Endothelial cell of umbilical vein (primary cell): ENCODE measurements around the gene TRAF7. TPM values are rescaled to one million over a fixed set of nuclear protein-coding genes. Genes with fewer than 3 reads are reported as not detected.
"Not testable (repeated sequence)": the region's sequence is repeated elsewhere in the genome, so short reads cannot be mapped to it uniquely, and the experiment has no call there.

Source experiments
- BruUV-seq: library from RNA; stranded (reverse); fragments of 400-500 nt; replicated peaks from 2 replicates; lab custom pipeline; 2021; lab: Mats Ljungman, UMichigan
- CTCF ChIA-PET: fragments of 300-600, 350-600 bp; sonication (Branson Sonifier 250); formaldehyde crosslinking; loops from one replicate; lab custom pipeline; 2021; ENCODE audit warnings: antibody characterized with exemption, inconsistent platforms; lab: Charles Lee
- POLR2A ChIA-PET: fragments of 300-600, 350-600 bp; sonication (Branson Sonifier 250); formaldehyde crosslinking; loops from one replicate; lab custom pipeline; 2021; ENCODE audit warnings: antibody characterized with exemption, inconsistent platforms; lab: Charles Lee
- DNase-seq: peaks from one replicate; pipeline ENCODE4 v3.0.0-alpha.2; 2011; ENCODE audit warnings: low read depth, low spot score
- FAIRE-seq: peaks from 2 replicates; lab custom pipeline; 2011; peaks lifted over from hg19 to GRCh38; lab: Jason Lieb, UNC
- H2AFZ ChIP-seq: 2 replicates; pipeline ENCODE4 v1.6.0; 2012; ENCODE audit warnings: low read depth, low read length, control low read depth, inconsistent platforms
- H3K27ac ChIP-seq: 2 replicates; pipeline ENCODE4 v1.5.1; 2011; ENCODE audit warnings: low read depth, mild to moderate bottlenecking, control low read depth, low read length, moderate library complexity; ENCODE audit not compliant: insufficient read depth
- H3K27me3 ChIP-seq, 2 experiments: 2 replicates each; pipeline versions ENCODE4 v1.6.0 to v1.6.1; 2011; ENCODE audit warnings: low read length in 2 of 2, mixed read lengths in 1 of 2; ENCODE audit not compliant: control insufficient read depth in 2 of 2, insufficient read depth in 2 of 2
- H3K36me3 ChIP-seq, 2 experiments: 2 replicates in 1 of 2; 3 replicates in 1 of 2; pipeline ENCODE4 v1.5.1; 2011; ENCODE audit warnings: low read length in 2 of 2, mild to moderate bottlenecking in 1 of 2, moderate library complexity in 1 of 2; ENCODE audit not compliant: control insufficient read depth in 2 of 2, insufficient read depth in 2 of 2; ENCODE audit errors: extremely low read depth in 1 of 2
- H3K4me1 ChIP-seq: 3 replicates; pipeline ENCODE4 v1.5.1; 2011; ENCODE audit warnings: mild to moderate bottlenecking, low read length; ENCODE audit not compliant: control insufficient read depth, insufficient read depth; ENCODE audit errors: extremely low read depth
- H3K4me2 ChIP-seq: 2 replicates; pipeline ENCODE4 v1.6.1; 2011; ENCODE audit warnings: low read length, control low read depth, mixed read lengths; ENCODE audit not compliant: insufficient read depth
- H3K4me3 ChIP-seq, 3 experiments: fragments of 200-600 bp in 1 of 3; sonication (generic), shearing (Covaris generic) in 1 of 3; replicated peaks in 1 of 3; 2 replicates each; pipeline ENCODE4 v1.5.1; 2011 to 2016; ENCODE audit warnings: control low read depth in 3 of 3, low read length in 3 of 3, mild to moderate bottlenecking in 2 of 3, inconsistent platforms in 1 of 3, low read depth in 1 of 3, moderate library complexity in 1 of 3; ENCODE audit not compliant: insufficient read depth in 1 of 3
- H3K79me2 ChIP-seq: 2 replicates; pipeline ENCODE4 v1.6.0; 2012; ENCODE audit warnings: low read length, inconsistent platforms; ENCODE audit not compliant: control insufficient read depth, insufficient read depth
- H3K9ac ChIP-seq: replicated peaks from 2 replicates; pipeline ENCODE3; 2011; ENCODE audit warnings: low read length, control low read depth; ENCODE audit not compliant: insufficient read depth; ENCODE audit errors: extremely low read depth
- H3K9me1 ChIP-seq: replicated peaks from 3 replicates; pipeline ENCODE4 v1.6.0; 2011; ENCODE audit warnings: mild to moderate bottlenecking, low read length; ENCODE audit not compliant: control insufficient read depth, insufficient read depth; ENCODE audit errors: extremely low read depth
- H3K9me3 ChIP-seq: replicated peaks from 2 replicates; pipeline ENCODE4 v1.5.1; 2012; ENCODE audit warnings: low read length, inconsistent platforms; ENCODE audit not compliant: control insufficient read depth, insufficient read depth
- H4K20me1 ChIP-seq: replicated peaks from 2 replicates; pipeline ENCODE3; 2011; ENCODE audit warnings: mild to moderate bottlenecking, low read length; ENCODE audit not compliant: control insufficient read depth, insufficient read depth; ENCODE audit errors: extremely low read depth
- dilution Hi-C: fragments of 300-500 bp; cut with MboI; formaldehyde crosslinking; loops from one replicate; pipeline ENCODE4 v1.15.0; 2019; ENCODE audit warnings: low sequenced_read_pairs; ENCODE audit not compliant: extremely low pct_ligation_motif_present
- intact Hi-C: fragments of 100-400 bp; cut with micrococcal nuclease; formaldehyde crosslinking; loops from one replicate; pipeline ENCODE4 v1.10.0; 2022
- polyA plus RNA-seq, 4 experiments: library from polyadenylated mRNA; depleted of rRNA in 3 of 4; stranded (reverse) in 3 of 4; unstranded in 1 of 4; fragments of >200 nt; gene quantifications; 2 replicates each; pipeline versions ENCODE4 v1.2.1 to v1.2.3, GENCODE V29; 2011 to 2012; ENCODE audit warnings: missing spikeins in 1 of 4
- total RNA-seq: library from RNA; stranded (reverse); gene quantifications from 2 replicates; pipeline ENCODE4 v1.2.3, GENCODE V29; 2021

TRAF7 gene
- total and polyA plus RNA-seq, 2 donors (not counting 3 experiments of a cell fraction or from before 2014, with no cell fraction given), result 141 to 175 TPM

DNA sequence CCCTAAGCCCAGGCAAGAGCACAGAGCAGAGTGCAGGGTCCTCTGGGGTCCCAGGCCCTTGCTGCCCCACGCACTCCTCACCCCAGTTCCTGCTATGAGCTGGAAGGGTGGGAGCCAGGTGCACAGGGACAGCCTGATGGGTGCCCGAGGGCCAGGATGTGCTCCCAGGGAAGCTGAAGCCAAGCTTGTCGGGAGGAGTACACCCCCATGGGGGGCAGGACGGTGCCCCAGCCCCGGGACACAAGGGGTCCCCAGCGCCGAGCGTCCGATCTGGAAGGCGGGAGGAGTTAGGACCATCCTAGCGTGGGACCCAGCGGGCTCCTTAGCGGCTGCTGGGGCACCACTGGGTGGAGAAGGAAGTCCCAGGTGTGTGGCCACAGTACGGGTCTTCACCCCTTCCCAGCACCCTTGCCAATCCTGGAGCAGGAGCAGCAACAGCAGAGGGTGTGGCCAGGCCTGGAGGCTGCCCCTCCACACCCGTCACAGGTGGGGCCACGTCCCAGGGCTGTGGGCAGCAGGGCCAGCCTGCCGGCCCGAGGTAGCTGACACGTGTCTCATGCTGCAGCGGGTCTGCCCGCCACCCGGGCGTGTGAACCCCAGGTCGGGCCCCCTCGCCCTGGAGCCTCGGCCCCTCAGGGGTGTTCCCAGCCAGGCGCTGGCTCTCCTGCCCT is 31.7 kb upstream of the TRAF7 start:
- FAIRE-seq, H4K20me1 ChIP-seq, DNase-seq, dilution Hi-C loops, intact Hi-C loops, BruUV-seq, H2AFZ ChIP-seq, H3K27me3 ChIP-seq, POLR2A ChIA-PET, H3K36me3 ChIP-seq, H3K9me3 ChIP-seq, H3K4me3 ChIP-seq, H3K9me1 ChIP-seq, H3K9ac ChIP-seq, H3K4me2 ChIP-seq: not testable (repeated sequence)
- Histone ChIP-seq H3K4me1 (peaks cover 37% of the 10 kb centered on the region), H3K27ac (peak overlapping the region; percentile 91), H3K79me2 (peaks cover 29% of the 10 kb centered on the region)
- CTCF ChIA-PET, result interaction anchor here (1.2 kb wide), 1 partner anchor 120 kb away, joined by 3 read pairs; no protein-coding TSS in a partner anchor

DNA sequence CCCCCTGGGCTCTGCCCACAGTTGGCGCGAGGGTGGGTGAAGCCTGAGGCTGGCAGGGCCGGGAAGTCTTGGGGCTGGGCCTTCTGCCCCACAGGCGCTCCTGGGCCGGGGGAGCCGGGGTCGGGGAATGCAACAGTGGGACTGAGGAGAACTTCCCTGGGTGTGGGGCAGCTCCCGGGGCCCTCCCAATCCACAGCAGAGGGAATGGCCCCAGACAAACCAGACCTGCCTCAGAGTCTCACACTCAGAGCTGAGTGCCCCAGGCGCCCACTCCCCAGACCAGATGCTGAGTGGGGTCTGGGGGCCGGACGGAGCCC is 31.2 kb upstream of the TRAF7 start:
- H3K36me3 ChIP-seq, intact Hi-C loops, POLR2A ChIA-PET, H3K27me3 ChIP-seq, H3K9me3 ChIP-seq, dilution Hi-C loops, DNase-seq, H4K20me1 ChIP-seq, FAIRE-seq, H3K9me1 ChIP-seq, BruUV-seq, H2AFZ ChIP-seq, H3K4me3 ChIP-seq: not testable (repeated sequence)
- CTCF ChIA-PET, result interaction anchor here (1.2 kb wide), 1 partner anchor 120 kb away, joined by 3 read pairs; no protein-coding TSS in a partner anchor
- Histone ChIP-seq H3K27ac (peak overlapping the region; percentile 91), H3K9ac (peak overlapping the region; percentile 61), H3K4me2 (peak overlapping the region; percentile 29), H3K4me1 (peaks cover 37% of the 10 kb centered on the region), H3K79me2 (peaks cover 29% of the 10 kb centered on the region)
